OCI-LY3 (cell line): ENCODE results near the gene FAM210B.

Source experiments
- H2AFZ ChIP-seq: fragments of 200-600, 300-600 bp; shearing (Covaris generic); 2 replicates; pipeline ENCODE4 v1.6.0; 2014; ENCODE audit warnings: antibody characterized with exemption, low read depth, low read length
- H3K27ac ChIP-seq: fragments of 200-600, 300-600 bp; sonication (generic); 2 replicates; pipeline ENCODE4 v1.5.1; 2014; ENCODE audit warnings: mild to moderate bottlenecking, low read length, moderate library complexity, mixed read lengths
- H3K27me3 ChIP-seq: fragments of 200-600, 300-600 bp; sonication (generic); 2 replicates; pipeline ENCODE4 v1.6.1; 2014; ENCODE audit warnings: low read depth, low read length, mixed read lengths
- H3K36me3 ChIP-seq: fragments of 200-600, 300-600 bp; sonication (generic); replicated peaks from 2 replicates; pipeline ENCODE3; 2014; ENCODE audit warnings: low read depth, low read length, mixed read lengths
- H3K4me1 ChIP-seq: fragments of 300-600, 200-600 bp; sonication (generic); 2 replicates; pipeline ENCODE4 v1.6.1; 2014; ENCODE audit warnings: low read length, mixed read lengths
- H3K4me2 ChIP-seq: fragments of 200-600, 300-600 bp; sonication (generic); 2 replicates; pipeline ENCODE4 v1.6.1; 2014; ENCODE audit warnings: low read length, mixed read lengths
- H3K4me3 ChIP-seq: fragments of 300-600, 200-600 bp; sonication (generic); 2 replicates; pipeline ENCODE4 v1.5.1; 2014; ENCODE audit warnings: antibody characterized with exemption, mild to moderate bottlenecking, low read length, moderate library complexity
- H3K79me2 ChIP-seq: fragments of 300-600, 200-600 bp; shearing (Covaris generic); 2 replicates; pipeline ENCODE4 v1.6.1; 2014; ENCODE audit warnings: mild to moderate bottlenecking, low read length, mixed read lengths
- H3K9ac ChIP-seq: fragments of 300-600, 200-600 bp; shearing (Covaris generic); 2 replicates; pipeline ENCODE4 v1.6.0; 2014; ENCODE audit warnings: mild to moderate bottlenecking, low read length, moderate library complexity
- H3K9me3 ChIP-seq: fragments of 200-600, 300-600 bp; shearing (Covaris generic); 2 replicates; pipeline ENCODE4 v1.6.1; 2014; ENCODE audit warnings: low read length, mixed read lengths; ENCODE audit not compliant: insufficient read depth
- H4K20me1 ChIP-seq: fragments of 200-600, 300-600 bp; sonication (generic); 2 replicates; pipeline ENCODE4 v1.6.1; 2016; ENCODE audit warnings: low read length, mixed read lengths; ENCODE audit not compliant: insufficient read depth
- CTCF ChIP-seq: fragments of 200-600, 300-600 bp; sonication (generic); IDR thresholded peaks from 2 replicates; pipeline ENCODE4 v1.5.1; 2014; ENCODE audit warnings: antibody characterized with exemption, low read length, low read depth
- EZH2phosphoT487 ChIP-seq: fragments of 200-600 bp; shearing (Covaris generic); IDR thresholded peaks from 2 replicates; pipeline ENCODE4 v1.6.1; 2018; ENCODE audit warnings: antibody characterized with exemption, mixed run types, low read depth

FAM210B gene

GRCh38 chr20:56373942-56374341 lies 15.2 kb downstream of the FAM210B start:
- no peak overlapping the region; the same call in 1 of the 2 replicates for H3K27ac ChIP-seq
- peaks cover 81% of the 10 kb centered on the region for H3K36me3 ChIP-seq
- no peaks in the 10 kb centered on the region for H3K4me1 ChIP-seq

DNA sequence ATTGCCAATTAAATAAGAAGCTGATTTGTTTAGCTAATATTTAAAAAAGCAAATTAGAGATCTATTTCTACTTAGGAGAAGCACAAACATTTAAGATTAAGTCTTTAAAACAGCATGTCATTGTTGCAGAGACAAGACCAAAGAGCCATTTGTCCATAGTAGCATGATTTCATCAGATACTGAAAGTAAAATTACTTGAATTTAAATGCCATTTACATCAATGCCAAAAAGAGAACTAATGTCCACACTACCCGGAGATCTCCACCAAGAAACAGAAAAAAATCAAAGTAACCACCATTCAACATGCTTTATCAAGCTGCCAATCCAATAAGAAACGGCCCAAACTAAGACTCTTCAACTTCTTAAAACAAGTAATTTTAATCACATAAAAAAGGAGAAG lies 17.6 kb downstream of the FAM210B start:
- no peaks in the 10 kb centered on the region for H3K4me1 ChIP-seq
- H3K36me3 ChIP-seq: peaks cover 77% of the 10 kb centered on the region
- H3K79me2 ChIP-seq: peaks cover 89% of the 10 kb centered on the region
- no peak overlapping the region for H3K4me3 ChIP-seq
- no peak overlapping the region for H3K27ac ChIP-seq
- H2AFZ ChIP-seq: no peak overlapping the region
- no peak overlapping the region for H3K9ac ChIP-seq
- H4K20me1 ChIP-seq: peaks cover 54% of the 10 kb centered on the region
- H3K9me3 ChIP-seq: no peaks in the 10 kb centered on the region
- H3K4me2 ChIP-seq: no peak overlapping the region
- H3K27me3 ChIP-seq: no peaks in the 10 kb centered on the region
- no peak for TF ChIP-seq EZH2phosphoT487
- TF ChIP-seq CTCF: no peak

More at GRCh38 chr20:56373942-56374341, 15.2 kb downstream of the FAM210B start:
- H3K27me3 ChIP-seq: no peaks in the 10 kb centered on the region
- no peaks in the 10 kb centered on the region for H3K9me3 ChIP-seq
- peaks cover 51% of the 10 kb centered on the region for H4K20me1 ChIP-seq
- TF ChIP-seq CTCF (no peak), EZH2phosphoT487 (no peak)
- H3K79me2 ChIP-seq: peaks cover 73% of the 10 kb centered on the region
- H3K9ac ChIP-seq: no peak overlapping the region
- no peak overlapping the region for H3K4me2 ChIP-seq
- no peak overlapping the region for H2AFZ ChIP-seq
- H3K4me3 ChIP-seq: no peak overlapping the region

DNA sequence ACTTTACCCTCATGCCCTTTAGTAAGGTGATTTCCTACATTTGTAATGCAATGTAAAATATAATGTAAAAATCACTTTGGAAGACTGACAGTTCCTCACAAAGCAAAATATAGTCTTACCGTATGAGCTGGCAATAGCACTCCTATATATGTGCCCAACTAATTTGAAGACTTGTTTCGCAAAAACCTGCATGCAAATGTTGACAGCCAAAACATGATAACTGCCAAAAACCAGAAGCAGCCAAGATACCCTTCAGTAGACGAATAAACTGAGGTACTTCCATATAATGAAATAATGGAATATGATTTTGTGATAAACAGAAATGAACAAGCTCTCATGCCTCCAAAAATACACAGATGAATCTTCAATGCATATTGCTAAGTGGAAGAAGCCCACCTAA lies 19.6 kb downstream of the FAM210B start:
- H4K20me1 ChIP-seq: peaks cover 53% of the 10 kb centered on the region
- H3K4me2 ChIP-seq: no peak overlapping the region
- peaks cover 74% of the 10 kb centered on the region for H3K36me3 ChIP-seq
- H3K4me1 ChIP-seq: no peaks in the 10 kb centered on the region
- no peak overlapping the region for H3K9ac ChIP-seq
- no peaks in the 10 kb centered on the region for H3K9me3 ChIP-seq
- H3K27me3 ChIP-seq: no peaks in the 10 kb centered on the region
- H3K27ac ChIP-seq: no peak overlapping the region
- no peak overlapping the region for H2AFZ ChIP-seq
- TF ChIP-seq EZH2phosphoT487: no peak
- TF ChIP-seq CTCF: no peak
- no peak overlapping the region for H3K4me3 ChIP-seq
- peaks cover 89% of the 10 kb centered on the region for H3K79me2 ChIP-seq

DNA sequence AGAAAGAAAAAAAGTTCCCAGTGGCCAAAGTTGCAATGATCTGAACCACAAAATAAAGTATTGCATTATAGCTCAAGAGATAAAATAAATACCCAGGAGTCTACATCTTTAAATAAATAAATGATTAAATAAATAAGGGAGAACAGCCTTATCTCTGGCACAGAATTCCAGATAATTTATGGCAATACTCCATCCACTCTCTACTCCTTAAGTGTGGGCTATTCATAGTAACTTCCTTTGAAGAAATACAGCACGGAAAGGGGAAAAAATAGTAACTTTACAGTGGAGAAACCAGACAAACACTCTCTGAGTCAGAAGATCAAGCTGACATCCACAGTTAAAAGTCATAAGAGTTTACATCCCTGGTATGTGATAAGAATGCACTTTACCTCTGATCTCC lies 21.6 kb downstream of the FAM210B start:
- no peak overlapping the region for H3K4me2 ChIP-seq
- peaks cover 56% of the 10 kb centered on the region for H4K20me1 ChIP-seq
- H3K79me2 ChIP-seq: peaks cover 89% of the 10 kb centered on the region
- TF ChIP-seq EZH2phosphoT487 (no peak), CTCF (no peak)
- no peaks in the 10 kb centered on the region for H3K9me3 ChIP-seq
- H3K4me1 ChIP-seq: no peaks in the 10 kb centered on the region
- no peaks in the 10 kb centered on the region for H3K27me3 ChIP-seq
- no peak overlapping the region for H3K27ac ChIP-seq
- no peak overlapping the region for H3K4me3 ChIP-seq
- H2AFZ ChIP-seq: no peak overlapping the region
- H3K9ac ChIP-seq: no peak overlapping the region
- peaks cover 79% of the 10 kb centered on the region for H3K36me3 ChIP-seq
